ENCODE data around the gene FSTL5. TPM values are rescaled to one million over a fixed set of nuclear protein-coding genes. Genes with fewer than 3 reads are reported as not detected.

FSTL5 gene
- total RNA-seq, 2 donors from 2014 or later, result 0.24 to 1.1 TPM

- H3K36me3 Mint-ChIP-seq (ENCODE audit: low read depth), result no peaks in the 10 kb centered on the region
- H3K9me3 ChIP-seq (ENCODE audit: control insufficient read depth, low read length), result no peaks in the 10 kb centered on the region
- no peaks in the 10 kb centered on the region for H3K4me1 ChIP-seq (ENCODE audit: control insufficient read depth, insufficient read depth, low read length)
- no peaks in the 10 kb centered on the region for H3K9me3 Mint-ChIP-seq
- no peaks in the 10 kb centered on the region for H3K27me3 ChIP-seq (ENCODE audit: control insufficient read depth, insufficient read depth, low read length, poor library complexity, severe bottlenecking)
- no peaks in the 10 kb centered on the region for H3K27me3 Mint-ChIP-seq (ENCODE audit: insufficient read depth)
- TF ChIP-seq, protein P1, sequence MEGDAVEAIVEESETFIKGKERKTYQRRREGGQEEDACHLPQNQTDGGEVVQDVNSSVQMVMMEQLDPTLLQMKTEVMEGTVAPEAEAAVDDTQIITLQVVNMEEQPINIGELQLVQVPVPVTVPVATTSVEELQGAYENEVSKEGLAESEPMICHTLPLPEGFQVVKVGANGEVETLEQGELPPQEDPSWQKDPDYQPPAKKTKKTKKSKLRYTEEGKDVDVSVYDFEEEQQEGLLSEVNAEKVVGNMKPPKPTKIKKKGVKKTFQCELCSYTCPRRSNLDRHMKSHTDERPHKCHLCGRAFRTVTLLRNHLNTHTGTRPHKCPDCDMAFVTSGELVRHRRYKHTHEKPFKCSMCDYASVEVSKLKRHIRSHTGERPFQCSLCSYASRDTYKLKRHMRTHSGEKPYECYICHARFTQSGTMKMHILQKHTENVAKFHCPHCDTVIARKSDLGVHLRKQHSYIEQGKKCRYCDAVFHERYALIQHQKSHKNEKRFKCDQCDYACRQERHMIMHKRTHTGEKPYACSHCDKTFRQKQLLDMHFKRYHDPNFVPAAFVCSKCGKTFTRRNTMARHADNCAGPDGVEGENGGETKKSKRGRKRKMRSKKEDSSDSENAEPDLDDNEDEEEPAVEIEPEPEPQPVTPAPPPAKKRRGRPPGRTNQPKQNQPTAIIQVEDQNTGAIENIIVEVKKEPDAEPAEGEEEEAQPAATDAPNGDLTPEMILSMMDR (conservative IDR thresholded peaks at IDR 0.05), result peak; percentile 69
- H3K9ac ChIP-seq (ENCODE audit: extremely low read depth, low read length, poor library complexity, severe bottlenecking), result no peak overlapping the region
- H3K27ac Mint-ChIP-seq, result no peak overlapping the region
- H3K4me1 Mint-ChIP-seq, result no peaks in the 10 kb centered on the region
- DNase-seq, result peak; percentile 74
- WGBS, 2 experiments (ENCODE audit: insufficient coverage in 1 of 2, insufficient read length in 1 of 2), result 70% methylated on average over 1 of the region's 1 CpG; no CpG with 5 or more reads in 1 of the 2 experiments
- no peaks in the 10 kb centered on the region for H3K36me3 ChIP-seq (ENCODE audit: control insufficient read depth, insufficient read depth, low read length)
- H3K4me3 ChIP-seq (ENCODE audit: low read length), result no peak overlapping the region
- no peak overlapping the region for H3K4me3 Mint-ChIP-seq
- H3K27ac ChIP-seq (ENCODE audit: low read depth, low read length), result no peak overlapping the region
Observed at GRCh38 chr4:161419822-161420221, 744.0 kb downstream of the FSTL5 start.

DNA sequence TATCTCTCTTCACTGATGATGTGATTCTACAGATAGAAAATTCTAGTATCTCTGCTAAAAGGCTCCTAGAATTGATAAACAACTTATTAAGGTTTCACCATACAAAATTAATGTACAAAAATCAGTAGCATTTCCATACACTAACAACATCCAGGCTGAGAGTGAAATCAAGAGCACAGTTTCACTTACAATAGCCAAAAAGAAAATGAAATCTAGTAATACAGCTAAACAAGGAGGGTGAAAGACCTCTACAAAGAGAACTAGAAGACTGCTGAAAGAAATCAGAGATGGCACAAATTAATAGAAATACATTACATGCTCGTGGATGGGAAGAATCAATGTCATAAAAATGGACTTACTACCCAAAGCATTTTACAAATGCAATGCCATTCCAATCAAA, 751.9 kb downstream of the FSTL5 start:
- H3K27ac ChIP-seq (ENCODE audit: low read depth, low read length), result no peak overlapping the region
- H3K4me3 ChIP-seq (ENCODE audit: low read length), result no peak overlapping the region
- Mint-ChIP-seq H3K36me3 (ENCODE audit: low read depth) (no peaks in the 10 kb centered on the region), H3K4me1 (no peaks in the 10 kb centered on the region), H3K27me3 (ENCODE audit: insufficient read depth) (no peaks in the 10 kb centered on the region), H3K27ac (no peak overlapping the region), H3K4me3 (no peak overlapping the region), H3K9me3 (no peaks in the 10 kb centered on the region)
- no peaks in the 10 kb centered on the region for H3K4me1 ChIP-seq (ENCODE audit: control insufficient read depth, insufficient read depth, low read length)
- no peak for DNase-seq
- no peak overlapping the region for H3K9ac ChIP-seq (ENCODE audit: extremely low read depth, low read length, poor library complexity, severe bottlenecking)
- no peaks in the 10 kb centered on the region for H3K9me3 ChIP-seq (ENCODE audit: control insufficient read depth, low read length)
- TF ChIP-seq, protein P1 (conservative IDR thresholded peaks at IDR 0.05), result no peak
- H3K27me3 ChIP-seq (ENCODE audit: control insufficient read depth, insufficient read depth, low read length, poor library complexity, severe bottlenecking), result no peaks in the 10 kb centered on the region
- WGBS, 2 experiments (ENCODE audit: insufficient coverage in 1 of 2, insufficient read length in 1 of 2), result 100% methylated on average over 1 of the region's 1 CpG; no CpG with 5 or more reads in 1 of the 2 experiments
- no peaks in the 10 kb centered on the region for H3K36me3 ChIP-seq (ENCODE audit: control insufficient read depth, insufficient read depth, low read length)

GRCh38 chr4:161404346-161405110, 759.3 kb downstream of the FSTL5 start:
- peaks cover 13% of the 10 kb centered on the region for H3K9me3 ChIP-seq (ENCODE audit: control insufficient read depth, low read length)
- H3K4me3 ChIP-seq (ENCODE audit: low read length), result no peak overlapping the region
- Mint-ChIP-seq H3K4me3 (no peak overlapping the region), H3K4me1 (no peaks in the 10 kb centered on the region), H3K27me3 (ENCODE audit: insufficient read depth) (no peaks in the 10 kb centered on the region), H3K27ac (no peak overlapping the region), H3K9me3 (peaks cover 4% of the 10 kb centered on the region), H3K36me3 (ENCODE audit: low read depth) (no peaks in the 10 kb centered on the region)
- TF ChIP-seq, protein P1 (conservative IDR thresholded peaks at IDR 0.05), result no peak
- H3K27me3 ChIP-seq (ENCODE audit: control insufficient read depth, insufficient read depth, low read length, poor library complexity, severe bottlenecking), result no peaks in the 10 kb centered on the region
- no peaks in the 10 kb centered on the region for H3K4me1 ChIP-seq (ENCODE audit: control insufficient read depth, insufficient read depth, low read length)
- DNase-seq, result no peak
- H3K36me3 ChIP-seq (ENCODE audit: control insufficient read depth, insufficient read depth, low read length), result no peaks in the 10 kb centered on the region
- no peak overlapping the region for H3K27ac ChIP-seq (ENCODE audit: low read depth, low read length)
- WGBS, 2 experiments (ENCODE audit: insufficient coverage in 1 of 2, insufficient read length in 1 of 2), result 85 to 90% methylated on average over 6 to 9 of the region's 9 CpGs
- no peak overlapping the region for H3K9ac ChIP-seq (ENCODE audit: extremely low read depth, low read length, poor library complexity, severe bottlenecking)

Measured in endodermal cell (in vitro differentiated cells).